HL-60 (cell line): Measurements from ENCODE around the gene DIP2A.
"Not testable (repeated sequence)": the region's sequence is repeated elsewhere in the genome, so short reads cannot be mapped to it uniquely, and the experiment has no call there.

Experiments used
- DNase-seq, 2 experiments: peaks; one replicate each; pipeline ENCODE4 v3.0.0-alpha.2; 2010 to 2020; ENCODE audit warnings: low read depth in 1 of 2, low spot score in 1 of 2
- H3K27ac ChIP-seq: fragments of 250-450 bp; sonication (Bioruptor Pico); replicated peaks from 2 replicates; pipeline ENCODE4 v1.5.1; 2020; ENCODE audit warnings: mild to moderate bottlenecking, moderate library complexity
- H3K27me3 ChIP-seq: fragments of 250-450 bp; sonication (Bioruptor Pico); 2 replicates; pipeline ENCODE4 v1.5.1; 2021; ENCODE audit warnings: mild to moderate bottlenecking, moderate library complexity; ENCODE audit not compliant: insufficient read depth, poor library complexity, severe bottlenecking
- H3K4me3 ChIP-seq: replicated peaks from 2 replicates; pipeline ENCODE4 v1.5.1; 2011; ENCODE audit warnings: mild to moderate bottlenecking, control low read depth, low read length; ENCODE audit not compliant: insufficient read depth
- CTCF ChIP-seq: IDR thresholded peaks from one replicate; pipeline ENCODE4 v1.5.1; 2011; ENCODE audit warnings: low read length, control low read depth, inconsistent platforms; ENCODE audit not compliant: insufficient read depth
- GABPA ChIP-seq: IDR thresholded peaks from 2 replicates; pipeline ENCODE4 v1.6.1; 2012; ENCODE audit warnings: low read depth
- POLR2AphosphoS5 ChIP-seq: IDR thresholded peaks from 2 replicates; pipeline ENCODE4 v1.6.1; 2012; ENCODE audit warnings: low read depth
- SPI1 ChIP-seq: IDR thresholded peaks from 2 replicates; pipeline ENCODE4 v1.6.1; 2012; ENCODE audit warnings: low read depth, mild to moderate bottlenecking, borderline replicate concordance
- TF ChIP-seq, protein P1 (sequence below): IDR thresholded peaks from 2 replicates; pipeline ENCODE4 v1.6.1; 2012; ENCODE audit warnings: low read depth; ENCODE audit not compliant: insufficient replicate concordance

The DIP2A gene

DNA sequence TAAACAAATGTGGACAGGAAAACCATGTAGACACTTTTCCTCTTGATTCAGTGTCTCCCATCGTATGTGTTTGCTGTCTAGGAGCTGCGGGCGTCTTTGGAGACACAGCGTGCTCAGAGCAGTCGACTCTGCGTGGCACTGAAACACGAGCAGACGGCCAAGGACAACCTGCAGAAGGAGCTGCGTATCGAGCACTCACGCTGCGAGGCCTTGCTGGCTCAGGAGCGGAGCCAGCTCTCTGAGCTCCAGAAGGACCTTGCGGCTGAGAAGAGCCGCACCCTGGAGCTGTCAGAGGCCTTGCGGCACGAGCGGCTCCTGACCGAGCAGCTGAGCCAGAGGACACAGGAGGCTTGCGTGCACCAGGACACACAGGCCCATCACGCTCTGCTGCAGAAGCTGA, 27.2 kb upstream of the DIP2A start:
- Histone ChIP-seq H3K27me3 (no peaks in the 10 kb centered on the region), H3K27ac (no peak overlapping the region; the same call in 1 of the 2 replicates), H3K4me3 (no peak overlapping the region)
- no peak for TF ChIP-seq SPI1
- no peak for TF ChIP-seq POLR2AphosphoS5
- DNase-seq = no peak

DNA sequence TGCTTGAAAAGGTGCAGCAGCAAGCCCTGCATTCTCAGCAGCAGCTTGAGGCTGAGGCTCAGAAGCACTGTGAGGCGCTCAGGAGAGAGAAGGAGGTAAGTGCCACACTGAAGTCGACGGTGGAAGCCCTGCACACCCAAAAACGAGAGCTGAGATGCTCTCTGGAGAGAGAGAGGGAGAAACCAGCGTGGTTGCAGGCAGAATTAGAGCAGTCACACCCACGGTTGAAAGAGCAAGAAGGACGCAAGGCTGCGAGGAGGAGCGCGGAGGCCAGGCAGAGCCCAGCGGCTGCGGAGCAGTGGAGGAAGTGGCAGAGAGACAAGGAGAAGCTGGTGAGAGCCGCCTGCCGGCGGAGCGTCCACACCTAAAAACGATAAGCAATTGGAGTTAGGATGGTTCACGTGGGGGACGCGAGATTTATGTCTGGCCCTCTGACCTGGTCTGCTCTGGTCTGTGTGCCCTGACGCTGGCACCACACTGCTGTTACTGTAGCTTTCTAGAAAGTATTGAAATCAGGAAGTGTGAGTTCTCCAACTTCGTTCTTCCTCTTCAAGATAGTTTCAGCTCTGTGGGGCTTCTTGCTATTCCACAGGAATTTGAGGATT, 26.7 kb upstream of the DIP2A start:
- Histone ChIP-seq H3K27ac (peak overlapping the region; percentile 24), H3K4me3 (no peak overlapping the region), H3K27me3 (no peaks in the 10 kb centered on the region)
- peak in 1 of 2 experiments; percentile 68 for DNase-seq
- TF ChIP-seq CTCF (no peak), SPI1 (peak; percentile 67; the same call in 1 of the 2 replicates)

DNA sequence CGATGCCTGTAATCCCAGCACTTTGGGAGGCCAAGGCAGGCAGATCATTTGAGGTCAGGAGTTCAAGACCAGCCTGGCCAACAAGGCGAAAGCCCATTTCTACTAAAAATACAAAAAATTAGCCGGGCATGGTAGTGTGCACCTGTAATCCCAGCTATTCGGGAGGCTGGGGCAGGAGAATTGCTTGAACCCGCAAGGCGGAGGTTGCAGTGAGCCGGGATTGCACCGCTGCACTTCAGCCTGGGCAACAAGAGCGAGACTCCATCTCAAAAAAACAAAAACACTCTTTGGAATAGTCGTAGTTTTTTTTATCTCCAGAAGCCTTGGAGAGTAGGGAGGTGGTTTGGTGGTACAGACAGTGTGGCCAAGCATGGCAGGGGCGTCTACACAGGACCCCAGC, 25.6 kb upstream of the DIP2A start:
- DNase-seq = not testable (repeated sequence)

DNA sequence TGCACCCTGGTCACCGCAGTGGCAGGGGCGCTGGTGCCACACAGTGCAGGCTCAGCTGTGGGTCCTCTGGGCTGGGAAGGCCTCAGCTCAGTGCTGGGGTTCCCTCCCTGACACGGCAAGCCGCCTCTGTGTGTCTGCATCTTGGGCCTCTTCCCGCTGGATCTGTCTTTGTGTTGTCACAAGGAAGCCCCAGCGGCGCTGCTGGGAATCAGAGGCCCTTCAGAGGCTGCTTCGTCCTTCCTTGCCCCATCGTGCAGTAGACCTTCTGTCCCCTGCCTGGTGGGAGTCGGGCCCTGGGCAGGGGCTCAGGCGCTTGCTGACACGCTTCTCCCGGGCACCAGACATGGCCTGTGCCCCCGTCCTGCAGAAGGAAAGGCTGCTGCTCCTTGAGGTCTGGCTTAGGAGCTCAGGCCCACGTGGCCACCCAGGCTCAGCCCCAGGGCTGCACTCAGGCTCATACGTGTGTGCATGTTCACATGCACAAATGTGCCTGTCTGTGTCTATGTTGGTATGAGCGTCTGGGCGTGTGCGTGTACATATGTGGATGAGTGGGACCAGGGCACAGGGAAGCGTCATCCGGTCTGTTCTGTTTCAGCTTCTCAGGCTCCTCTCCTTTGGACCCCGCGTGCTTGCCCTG, 24.3 kb upstream of the DIP2A start:
- H3K27me3 ChIP-seq = no peaks in the 10 kb centered on the region
- DNase-seq = no peak
- no peak overlapping the region for H3K4me3 ChIP-seq
- no peak overlapping the region for H3K27ac ChIP-seq
- TF ChIP-seq GABPA = no peak
- no peak for TF ChIP-seq CTCF
- TF ChIP-seq, protein P1, sequence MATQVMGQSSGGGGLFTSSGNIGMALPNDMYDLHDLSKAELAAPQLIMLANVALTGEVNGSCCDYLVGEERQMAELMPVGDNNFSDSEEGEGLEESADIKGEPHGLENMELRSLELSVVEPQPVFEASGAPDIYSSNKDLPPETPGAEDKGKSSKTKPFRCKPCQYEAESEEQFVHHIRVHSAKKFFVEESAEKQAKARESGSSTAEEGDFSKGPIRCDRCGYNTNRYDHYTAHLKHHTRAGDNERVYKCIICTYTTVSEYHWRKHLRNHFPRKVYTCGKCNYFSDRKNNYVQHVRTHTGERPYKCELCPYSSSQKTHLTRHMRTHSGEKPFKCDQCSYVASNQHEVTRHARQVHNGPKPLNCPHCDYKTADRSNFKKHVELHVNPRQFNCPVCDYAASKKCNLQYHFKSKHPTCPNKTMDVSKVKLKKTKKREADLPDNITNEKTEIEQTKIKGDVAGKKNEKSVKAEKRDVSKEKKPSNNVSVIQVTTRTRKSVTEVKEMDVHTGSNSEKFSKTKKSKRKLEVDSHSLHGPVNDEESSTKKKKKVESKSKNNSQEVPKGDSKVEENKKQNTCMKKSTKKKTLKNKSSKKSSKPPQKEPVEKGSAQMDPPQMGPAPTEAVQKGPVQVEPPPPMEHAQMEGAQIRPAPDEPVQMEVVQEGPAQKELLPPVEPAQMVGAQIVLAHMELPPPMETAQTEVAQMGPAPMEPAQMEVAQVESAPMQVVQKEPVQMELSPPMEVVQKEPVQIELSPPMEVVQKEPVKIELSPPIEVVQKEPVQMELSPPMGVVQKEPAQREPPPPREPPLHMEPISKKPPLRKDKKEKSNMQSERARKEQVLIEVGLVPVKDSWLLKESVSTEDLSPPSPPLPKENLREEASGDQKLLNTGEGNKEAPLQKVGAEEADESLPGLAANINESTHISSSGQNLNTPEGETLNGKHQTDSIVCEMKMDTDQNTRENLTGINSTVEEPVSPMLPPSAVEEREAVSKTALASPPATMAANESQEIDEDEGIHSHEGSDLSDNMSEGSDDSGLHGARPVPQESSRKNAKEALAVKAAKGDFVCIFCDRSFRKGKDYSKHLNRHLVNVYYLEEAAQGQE = no peak
- no peak for TF ChIP-seq POLR2AphosphoS5
- TF ChIP-seq SPI1 = no peak

More for the DNA sequence above, 25.6 kb upstream of the DIP2A start:
- not testable (repeated sequence) for H3K4me3 ChIP-seq, H3K27me3 ChIP-seq, H3K27ac ChIP-seq

- Histone ChIP-seq H3K4me3 (no peak overlapping the region), H3K27me3 (no peaks in the 10 kb centered on the region), H3K27ac (0 out of 2 replicates have a peak overlapping the region, but pooled peaks have one; percentile 11)
- TF ChIP-seq, protein P1 = no peak
- TF ChIP-seq SPI1 (no peak), CTCF (no peak), GABPA (no peak), POLR2AphosphoS5 (no peak)
- DNase-seq = no peak
Observed at GRCh38 chr21:46435786-46436227, 22.9 kb upstream of the DIP2A start.
